T-helper 9 cell (primary cell): ENCODE measurements around the gene GLI2.

Source experiments
- DNase-seq: peaks from one replicate; pipeline ENCODE4 v3.0.0-alpha.2; 2020

GLI2 gene

GRCh38 chr2:120771781-120772208 lies 36.1 kb downstream of the GLI2 start:
- no peak for DNase-seq

DNA sequence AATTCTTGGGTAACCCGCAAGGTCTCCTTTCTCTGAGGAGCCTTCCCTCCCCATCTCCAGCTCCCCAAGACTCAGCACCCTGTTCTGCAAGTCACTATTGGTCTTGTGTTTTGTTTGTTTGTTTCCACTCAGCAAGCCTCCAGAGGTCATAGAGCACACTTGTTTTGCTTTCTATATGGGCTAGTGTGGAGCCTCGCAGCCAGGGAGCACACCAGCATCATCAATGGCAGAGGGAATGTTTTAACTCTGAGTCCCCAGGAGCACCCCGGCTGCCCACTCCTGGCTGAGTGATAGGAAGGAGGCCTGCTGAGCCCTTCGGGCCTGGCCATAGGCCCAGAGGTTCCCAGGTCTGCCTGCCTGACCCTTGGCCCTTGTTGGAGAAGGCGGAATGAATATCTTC lies 36.6 kb downstream of the GLI2 start:
- no peak for DNase-seq

DNA sequence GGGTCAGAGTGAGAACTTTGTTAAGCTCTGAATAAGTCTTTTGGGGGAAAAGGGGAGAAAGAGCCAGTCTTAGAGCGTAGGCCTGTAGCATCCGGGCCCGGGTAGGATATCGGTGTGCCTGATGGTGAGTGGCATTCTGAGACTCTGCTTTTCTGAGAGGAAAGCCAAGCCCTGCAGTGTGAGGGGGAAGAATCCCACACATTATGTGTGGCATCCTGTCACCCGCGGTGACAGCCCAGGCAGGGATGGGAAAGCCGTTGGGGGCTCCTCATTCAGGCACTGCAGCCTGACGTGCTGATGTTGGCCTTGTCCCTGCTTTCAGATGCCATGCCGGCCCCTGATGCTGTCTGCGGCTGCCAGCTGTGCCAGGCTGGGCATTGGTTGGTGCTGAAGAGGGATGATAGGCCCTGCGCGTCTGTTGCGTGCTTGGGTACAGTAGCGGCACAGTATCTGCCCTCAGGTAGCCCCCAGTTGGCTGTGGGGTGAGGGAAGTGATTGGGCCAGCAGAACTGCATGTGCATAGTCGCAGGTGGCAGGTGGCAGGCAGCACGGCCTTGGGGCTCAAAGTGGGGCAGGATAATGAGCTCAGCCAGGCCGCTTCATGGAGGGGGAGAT lies 37.6 kb downstream of the GLI2 start:
- DNase-seq: no peak

DNA sequence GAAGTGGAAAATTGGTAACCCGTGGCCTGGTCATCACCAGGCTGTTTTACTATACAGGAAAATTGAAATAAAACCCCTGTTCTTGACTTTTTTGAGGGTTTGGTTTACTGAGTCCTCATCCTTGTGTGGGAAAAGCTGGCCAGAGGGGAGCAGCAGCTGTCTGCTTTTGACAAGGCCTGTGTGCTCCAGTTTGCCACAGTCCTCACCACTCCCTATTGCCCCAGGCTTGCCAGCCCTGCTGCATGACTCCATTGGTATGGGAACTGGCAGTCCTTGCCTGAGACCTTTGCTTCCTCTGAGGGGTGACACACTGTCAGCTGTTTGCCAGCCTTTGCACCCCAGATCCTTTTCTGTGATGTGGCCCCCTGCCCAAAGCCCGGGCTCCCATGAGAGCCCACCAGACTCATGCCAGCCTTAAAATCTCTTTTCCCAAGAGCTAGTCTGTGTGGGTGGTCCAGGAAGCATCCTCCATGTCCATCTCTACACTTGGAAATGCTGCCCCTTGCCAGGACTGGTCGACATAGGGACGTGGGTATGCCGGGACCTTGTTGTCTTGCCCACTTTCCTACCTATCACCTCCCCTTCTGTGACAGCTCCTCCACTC lies 39.0 kb downstream of the GLI2 start:
- no peak for DNase-seq

GRCh38 chr2:120775194-120775593 lies 39.5 kb downstream of the GLI2 start:
- DNase-seq: no peak

- no peak for DNase-seq
Measured at GRCh38 chr2:120775801-120776589, 40.3 kb downstream of the GLI2 start.

- DNase-seq: no peak
Measured at GRCh38 chr2:120776649-120777048, 41.0 kb downstream of the GLI2 start.

DNA sequence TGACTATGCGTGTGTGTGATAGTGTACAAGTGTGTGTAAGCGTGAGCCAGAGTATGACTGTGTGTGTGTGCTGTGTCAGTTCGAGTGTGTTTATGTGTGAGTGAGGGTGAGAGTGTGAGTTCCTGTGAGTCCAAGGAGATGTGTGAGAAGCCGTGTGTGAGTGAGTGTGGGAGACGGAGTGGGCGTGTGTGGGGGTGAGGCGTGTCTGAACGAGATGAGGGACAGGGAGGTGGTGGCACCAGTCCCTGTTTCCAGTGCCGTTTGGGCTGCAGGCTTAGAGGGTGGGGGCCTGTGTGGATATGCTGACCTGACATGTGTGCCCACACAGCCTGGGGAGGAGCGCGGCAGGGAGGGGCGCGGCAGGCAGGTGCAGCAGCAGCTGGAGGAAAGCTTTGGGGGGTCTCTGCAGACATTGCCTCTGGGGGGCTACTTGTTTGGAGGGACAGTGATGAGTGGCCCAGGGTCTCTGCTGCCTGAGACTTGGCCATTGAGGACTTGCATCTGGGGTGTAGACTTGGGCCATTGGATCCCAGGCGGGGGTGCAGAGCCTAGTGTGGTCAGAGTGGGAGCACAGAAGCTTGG lies 41.6 kb downstream of the GLI2 start:
- no peak for DNase-seq

- DNase-seq: no peak
Measured at GRCh38 chr2:120777787-120778186, 42.1 kb downstream of the GLI2 start.

DNA sequence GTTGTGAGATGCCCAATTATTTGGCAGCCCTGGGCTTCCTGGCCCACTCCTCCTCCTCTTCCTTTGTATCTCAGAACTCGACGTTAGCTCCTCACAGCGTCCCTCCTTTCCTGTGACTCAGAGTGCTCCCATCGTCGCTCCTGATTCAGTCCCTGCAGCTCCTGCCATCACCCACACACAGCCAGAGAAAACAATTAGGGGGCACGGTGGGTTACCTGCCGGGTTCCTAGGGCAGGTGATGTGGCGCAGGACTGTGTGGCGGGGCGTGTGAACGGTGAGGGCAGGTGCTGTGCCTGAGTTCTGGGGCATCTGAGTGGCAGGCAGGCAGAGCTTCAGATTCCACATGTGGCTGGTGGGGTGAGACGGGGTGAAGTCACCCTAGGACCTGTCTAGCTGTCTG lies 42.6 kb downstream of the GLI2 start:
- DNase-seq: no peak

DNA sequence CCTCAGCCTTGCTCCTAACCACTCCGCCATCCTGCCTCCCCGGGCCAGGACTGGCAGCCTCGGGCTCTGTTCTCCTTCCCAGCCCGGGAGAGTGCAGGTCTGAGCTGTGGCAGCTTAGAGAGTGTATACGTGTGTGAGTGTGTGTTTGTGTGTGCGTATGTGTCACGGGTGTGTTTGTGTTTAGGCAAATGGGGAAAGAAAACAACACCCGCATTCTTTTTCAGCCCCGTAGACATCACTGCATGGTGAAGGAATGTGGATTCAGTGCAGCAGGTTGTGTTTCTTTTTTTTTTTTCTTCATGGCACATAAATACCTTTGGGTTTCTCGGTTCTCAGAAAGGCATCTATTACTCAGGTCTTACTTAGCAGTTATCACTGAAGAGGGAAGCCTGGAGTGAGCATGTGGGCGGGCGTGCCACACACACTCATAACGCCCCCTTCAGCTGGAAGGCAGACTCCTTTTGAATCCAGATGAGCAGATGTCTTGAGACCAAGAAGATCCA lies 44.2 kb downstream of the GLI2 start:
- no peak for DNase-seq

GRCh38 chr2:120780402-120780801 lies 44.7 kb downstream of the GLI2 start:
- no peak for DNase-seq

- no peak for DNase-seq
Measured at GRCh38 chr2:120783371-120783791, 47.7 kb downstream of the GLI2 start.

DNA sequence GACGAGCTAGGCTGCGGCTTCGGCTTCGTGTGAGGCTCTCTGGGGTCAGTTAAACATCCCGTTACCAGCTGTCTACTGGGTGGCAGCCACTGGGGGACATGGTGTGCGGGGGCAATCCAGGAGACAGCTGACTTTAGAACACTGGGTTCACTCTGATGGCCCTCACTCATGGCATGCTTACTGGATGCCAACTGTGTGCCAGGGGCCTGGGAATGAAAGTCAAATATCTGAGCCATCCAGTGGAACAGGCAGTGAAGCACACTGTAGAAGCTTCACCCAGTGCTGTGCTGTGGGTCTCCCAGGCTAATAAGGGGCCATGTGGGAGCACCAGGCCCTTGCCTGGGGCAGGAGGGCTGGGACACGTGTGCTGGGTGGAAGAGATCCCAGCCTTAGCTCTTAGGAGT lies 48.3 kb downstream of the GLI2 start:
- DNase-seq: no peak
